ENCODE measurements around the gene NCOA1. TPM values are rescaled to one million over a fixed set of nuclear protein-coding genes. Genes with fewer than 3 reads are reported as not detected.

Gene NCOA1
- total RNA-seq, 3 donors from 2014 or later = 34.8 to 55.6 (median 43.6) TPM

GRCh38 chr2:24723191-24723590 is 232.1 kb downstream of the NCOA1 start:
- no peak overlapping the region for H3K4me3 ChIP-seq
- ATAC-seq = no peak
- no peak for TF ChIP-seq CTCF (IDR thresholded peaks at IDR 0.05)
- intact Hi-C loops (cut with DNase I, micrococcal nuclease) = no loop called here
- no peak for DNase-seq
- no peaks in the 10 kb centered on the region for H3K36me3 ChIP-seq (ENCODE audit: low read depth)
- no peaks in the 10 kb centered on the region for H3K9me3 ChIP-seq
- H3K4me1 ChIP-seq (ENCODE audit: low read depth) = no peaks in the 10 kb centered on the region

- intact Hi-C loops (cut with DNase I, micrococcal nuclease) = no loop called here
- no peak overlapping the region for H3K4me3 ChIP-seq
- ATAC-seq = no peak
- no peaks in the 10 kb centered on the region for H3K4me1 ChIP-seq (ENCODE audit: low read depth)
- no peak for TF ChIP-seq CTCF (IDR thresholded peaks at IDR 0.05)
- no peak for DNase-seq
- H3K36me3 ChIP-seq (ENCODE audit: low read depth) = no peaks in the 10 kb centered on the region
- no peaks in the 10 kb centered on the region for H3K9me3 ChIP-seq
Observed at GRCh38 chr2:24723665-24724064, 232.6 kb downstream of the NCOA1 start.

- Histone ChIP-seq H3K9me3 (no peaks in the 10 kb centered on the region), H3K4me3 (no peak overlapping the region), H3K4me1 (ENCODE audit: low read depth) (no peaks in the 10 kb centered on the region), H3K36me3 (ENCODE audit: low read depth) (no peaks in the 10 kb centered on the region)
- intact Hi-C loops (cut with DNase I, micrococcal nuclease) = no loop called here
- DNase-seq (no peak), ATAC-seq (no peak)
- no peak for TF ChIP-seq CTCF (IDR thresholded peaks at IDR 0.05)
Observed at GRCh38 chr2:24724111-24724775, 233.2 kb downstream of the NCOA1 start.

GRCh38 chr2:24725956-24726355 is 234.9 kb downstream of the NCOA1 start:
- TF ChIP-seq CTCF (IDR thresholded peaks at IDR 0.05) = no peak

GRCh38 chr2:24730481-24730880 is 239.4 kb downstream of the NCOA1 start:
- ATAC-seq (no peak), DNase-seq (no peak)
- no peak for TF ChIP-seq CTCF (IDR thresholded peaks at IDR 0.05)
- no peak overlapping the region for H3K4me3 ChIP-seq
- intact Hi-C loops (cut with DNase I, micrococcal nuclease) = no loop called here
- H3K36me3 ChIP-seq (ENCODE audit: low read depth) = no peaks in the 10 kb centered on the region
- no peaks in the 10 kb centered on the region for H3K4me1 ChIP-seq (ENCODE audit: low read depth)
- H3K9me3 ChIP-seq = no peaks in the 10 kb centered on the region

More at GRCh38 chr2:24725956-24726355, 234.9 kb downstream of the NCOA1 start:
- H3K4me3 ChIP-seq = no peak overlapping the region
- H3K4me1 ChIP-seq (ENCODE audit: low read depth) = no peaks in the 10 kb centered on the region
- ATAC-seq (no peak), DNase-seq (no peak)
- intact Hi-C loops (cut with DNase I, micrococcal nuclease) = no loop called here
- H3K9me3 ChIP-seq = no peaks in the 10 kb centered on the region
- no peaks in the 10 kb centered on the region for H3K36me3 ChIP-seq (ENCODE audit: low read depth)

- Histone ChIP-seq H3K9me3 (no peaks in the 10 kb centered on the region), H3K36me3 (ENCODE audit: low read depth) (no peaks in the 10 kb centered on the region), H3K4me3 (no peak overlapping the region), H3K4me1 (ENCODE audit: low read depth) (no peaks in the 10 kb centered on the region)
- DNase-seq (no peak), ATAC-seq (no peak)
- intact Hi-C loops (cut with DNase I, micrococcal nuclease) = no loop called here
- TF ChIP-seq CTCF (IDR thresholded peaks at IDR 0.05) = no peak
Observed at GRCh38 chr2:24731040-24731439, 240.0 kb downstream of the NCOA1 start.
